COR-L47 (cell line): Measurements from ENCODE around the gene GRK1.
"Not testable (repeated sequence)": the region's sequence is repeated elsewhere in the genome, so short reads cannot be mapped to it uniquely, and the experiment has no call there.

Source experiments
- DNase-seq: peaks from one replicate; lab custom pipeline; 2025; lab: John Stamatoyannopoulos, UW

GRK1 gene

GRCh38 chr13:113665597-113666328 is 1.3 kb upstream of the GRK1 start:
- DNase-seq: no peak

GRCh38 chr13:113666329-113666670 is 719 bp upstream of the GRK1 start:
- no peak for DNase-seq

DNA sequence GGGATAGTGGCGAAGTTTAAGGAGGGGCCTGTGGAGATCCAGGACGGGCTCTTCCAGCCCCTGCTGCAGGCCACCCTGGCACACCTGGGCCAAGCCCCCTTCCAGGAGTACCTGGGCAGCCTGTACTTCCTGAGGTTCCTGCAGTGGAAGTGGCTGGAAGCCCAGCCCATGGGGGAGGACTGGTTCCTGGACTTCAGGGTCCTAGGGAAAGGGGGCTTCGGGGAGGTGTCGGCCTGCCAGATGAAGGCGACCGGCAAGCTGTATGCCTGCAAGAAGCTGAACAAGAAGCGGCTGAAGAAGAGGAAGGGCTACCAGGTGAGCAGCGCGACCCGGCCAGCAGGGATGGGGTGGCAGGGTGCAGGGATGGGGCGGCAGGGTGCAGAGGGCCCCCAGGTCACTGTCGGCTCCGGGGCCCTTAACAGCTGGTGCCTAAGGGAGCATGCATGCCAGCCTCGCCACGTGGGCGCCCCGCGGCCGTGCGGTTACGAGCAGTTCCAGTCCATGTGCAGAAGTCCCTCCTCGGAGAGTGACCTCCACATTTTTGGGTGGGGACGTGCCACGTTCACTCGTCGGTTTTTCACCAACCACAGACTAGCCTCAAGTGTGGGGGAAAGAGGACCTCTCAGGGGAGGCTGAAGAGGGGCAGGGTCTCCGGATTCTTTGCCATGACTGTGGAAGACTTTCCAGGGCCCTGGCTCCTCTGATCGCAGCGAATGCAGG is 912 bp downstream of the GRK1 start:
- no peak for DNase-seq

DNA sequence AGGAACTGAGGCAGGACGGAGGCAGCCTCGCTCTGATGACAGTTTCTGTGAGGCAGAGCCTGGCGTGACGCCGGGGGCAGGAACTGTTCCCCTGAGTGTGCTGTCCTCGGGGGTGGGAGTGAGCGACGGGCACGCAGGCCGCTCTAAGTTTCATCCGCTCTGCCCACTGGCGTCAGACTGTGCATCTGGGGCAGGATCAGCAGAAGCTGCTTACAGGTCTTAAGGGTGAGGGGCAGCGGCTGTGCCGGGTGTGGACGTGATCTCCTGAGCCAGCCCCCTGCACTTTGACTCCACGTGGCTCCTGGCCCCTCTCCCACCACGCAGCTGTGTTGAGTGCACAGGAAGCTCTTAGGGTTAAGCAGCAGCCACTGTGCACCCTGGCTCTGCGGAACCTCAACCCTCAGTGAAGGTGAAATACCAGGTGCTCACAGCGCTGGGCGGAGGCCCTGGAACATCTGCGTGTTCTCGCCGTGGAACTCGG is 1.5 kb downstream of the GRK1 start:
- no peak for DNase-seq

- no peak for DNase-seq
These were observed 2.3 kb downstream of the GRK1 start for GRCh38 chr13:113669231-113669754.

DNA sequence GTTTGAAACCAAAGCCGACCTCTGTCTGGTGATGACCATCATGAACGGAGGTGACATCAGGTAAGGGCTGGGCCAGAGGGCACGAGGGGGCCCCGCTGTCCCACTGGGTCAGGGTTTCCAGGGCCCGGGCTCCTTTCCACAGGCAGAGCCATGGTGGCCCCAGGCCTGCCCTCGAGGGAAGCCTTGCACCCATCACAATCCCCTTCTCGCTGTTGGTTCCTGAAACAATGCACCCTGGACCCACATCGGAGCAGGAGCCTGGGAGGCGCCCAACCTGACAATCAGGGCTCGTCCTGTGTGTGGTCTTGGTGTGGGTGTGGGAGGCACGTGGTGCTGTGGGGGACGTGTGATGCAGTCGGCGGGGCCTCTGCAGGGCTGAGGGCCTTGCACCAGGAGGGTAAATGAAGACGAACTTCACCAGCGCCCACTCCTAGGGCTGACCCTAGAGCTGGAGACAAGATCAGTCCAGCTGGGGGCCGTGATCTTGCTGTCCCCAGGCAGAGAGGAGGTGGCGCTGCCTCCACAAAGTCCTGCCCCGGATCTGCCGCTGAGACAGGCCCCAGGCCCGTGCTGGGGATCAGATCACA is 2.8 kb downstream of the GRK1 start:
- DNase-seq: no peak

DNA sequence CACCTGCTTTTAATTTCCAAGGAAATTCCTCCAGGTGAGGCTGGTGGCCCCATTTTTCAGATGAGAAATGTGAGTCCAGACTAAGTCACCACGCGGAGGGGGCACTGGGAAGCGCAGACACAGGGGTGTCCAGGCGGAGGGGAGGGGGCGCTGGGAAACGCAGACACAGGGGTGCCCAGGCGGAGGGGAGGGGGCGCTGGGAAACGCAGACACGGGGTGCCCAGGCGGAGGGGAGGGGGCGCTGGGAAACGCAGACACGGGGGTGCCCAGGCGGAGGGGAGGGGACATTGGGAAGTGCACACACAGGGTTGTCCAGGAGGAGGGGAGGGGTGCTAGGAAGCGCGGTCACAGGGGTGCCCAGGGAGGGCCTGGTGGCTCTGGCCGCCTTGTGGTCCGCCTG is 3.5 kb downstream of the GRK1 start:
- DNase-seq: no peak

- no peak for DNase-seq
These were observed 4.3 kb downstream of the GRK1 start for GRCh38 chr13:113671066-113672001.

GRCh38 chr13:113672002-113672651 is 5.1 kb downstream of the GRK1 start:
- DNase-seq: no peak

DNA sequence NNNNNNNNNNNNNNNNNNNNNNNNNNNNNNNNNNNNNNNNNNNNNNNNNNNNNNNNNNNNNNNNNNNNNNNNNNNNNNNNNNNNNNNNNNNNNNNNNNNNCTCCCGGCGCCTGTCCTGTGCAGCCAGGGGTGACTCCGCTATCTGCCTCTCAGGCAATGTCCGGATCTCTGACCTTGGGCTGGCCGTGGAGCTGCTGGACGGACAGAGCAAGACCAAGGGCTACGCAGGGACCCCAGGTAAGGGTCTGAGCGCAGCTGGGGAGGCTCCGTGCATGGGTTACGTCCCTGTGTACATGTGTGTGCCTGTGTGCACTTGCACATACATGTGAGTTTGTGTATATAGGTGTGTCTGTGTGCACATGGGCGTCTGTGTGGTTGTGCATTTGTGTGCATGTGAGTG is 55.9 kb downstream of the GRK1 start:
- DNase-seq: no peak

DNA sequence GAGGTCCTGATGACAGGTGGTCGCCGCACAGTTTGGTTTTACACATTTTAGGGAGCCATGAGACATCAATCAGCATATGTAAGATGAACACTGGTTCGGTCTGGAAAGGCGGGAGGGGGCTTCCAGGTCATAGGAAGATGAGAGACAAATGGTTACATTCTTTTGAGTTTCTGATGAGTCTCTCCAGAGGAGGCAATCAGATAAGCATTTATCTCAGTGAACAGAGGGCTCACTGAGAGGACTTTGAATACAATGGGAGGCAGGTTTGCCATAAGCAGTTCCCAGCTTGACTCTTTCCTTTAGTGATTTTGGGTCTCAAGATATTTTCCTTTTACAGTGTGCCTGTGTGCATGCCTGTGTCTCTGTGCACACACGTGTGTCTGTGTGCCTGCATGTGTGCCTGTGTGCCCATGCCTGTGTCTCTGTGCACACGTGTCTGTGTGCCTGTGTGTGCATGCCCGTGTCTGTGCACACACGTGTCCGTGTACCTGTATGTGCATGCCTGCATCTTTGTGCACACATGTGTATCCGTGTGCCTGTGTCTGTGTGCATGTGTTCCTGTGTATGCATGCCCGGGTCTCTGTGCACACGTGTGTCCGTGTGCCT is 56.5 kb downstream of the GRK1 start:
- no peak for DNase-seq

DNA sequence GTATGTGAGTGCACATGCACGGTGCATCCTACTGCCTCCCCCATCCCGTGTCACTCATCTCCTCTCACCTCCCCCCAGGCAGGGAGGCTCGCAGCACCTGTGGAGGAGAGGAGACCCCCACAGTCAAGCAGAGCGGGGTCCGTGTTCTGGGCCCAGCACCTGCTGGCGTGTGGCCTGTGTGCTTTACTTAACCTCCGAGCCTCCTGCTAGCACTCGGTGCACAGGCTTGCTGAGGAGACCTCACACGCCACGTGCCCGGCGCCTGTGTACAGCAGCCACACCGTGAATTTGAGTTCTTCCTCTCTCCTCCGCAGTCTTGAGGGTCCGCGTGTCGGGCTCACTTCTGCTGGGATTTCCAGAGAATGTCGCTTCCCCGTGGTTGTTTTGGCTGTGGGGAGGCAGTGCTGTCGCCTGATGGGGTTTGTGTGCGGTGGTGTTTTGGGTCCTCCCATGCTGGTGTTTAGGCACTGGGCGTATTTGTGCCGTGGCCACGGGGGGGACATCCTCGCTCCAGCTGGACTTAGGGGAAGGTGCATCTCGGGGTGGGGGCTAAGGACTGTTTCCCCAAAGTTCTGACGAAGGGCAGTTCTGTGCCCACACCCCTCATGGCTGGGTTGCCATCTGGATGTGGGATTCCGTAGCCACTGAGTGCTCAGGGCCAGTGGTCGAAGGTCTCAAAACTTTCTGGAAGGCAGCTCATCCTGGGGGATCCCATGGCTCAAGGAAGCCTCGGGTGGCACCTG is 57.2 kb downstream of the GRK1 start:
- no peak for DNase-seq

- DNase-seq: peak; percentile 89
These were observed 57.8 kb downstream of the GRK1 start for GRCh38 chr13:113724780-113725315.

DNA sequence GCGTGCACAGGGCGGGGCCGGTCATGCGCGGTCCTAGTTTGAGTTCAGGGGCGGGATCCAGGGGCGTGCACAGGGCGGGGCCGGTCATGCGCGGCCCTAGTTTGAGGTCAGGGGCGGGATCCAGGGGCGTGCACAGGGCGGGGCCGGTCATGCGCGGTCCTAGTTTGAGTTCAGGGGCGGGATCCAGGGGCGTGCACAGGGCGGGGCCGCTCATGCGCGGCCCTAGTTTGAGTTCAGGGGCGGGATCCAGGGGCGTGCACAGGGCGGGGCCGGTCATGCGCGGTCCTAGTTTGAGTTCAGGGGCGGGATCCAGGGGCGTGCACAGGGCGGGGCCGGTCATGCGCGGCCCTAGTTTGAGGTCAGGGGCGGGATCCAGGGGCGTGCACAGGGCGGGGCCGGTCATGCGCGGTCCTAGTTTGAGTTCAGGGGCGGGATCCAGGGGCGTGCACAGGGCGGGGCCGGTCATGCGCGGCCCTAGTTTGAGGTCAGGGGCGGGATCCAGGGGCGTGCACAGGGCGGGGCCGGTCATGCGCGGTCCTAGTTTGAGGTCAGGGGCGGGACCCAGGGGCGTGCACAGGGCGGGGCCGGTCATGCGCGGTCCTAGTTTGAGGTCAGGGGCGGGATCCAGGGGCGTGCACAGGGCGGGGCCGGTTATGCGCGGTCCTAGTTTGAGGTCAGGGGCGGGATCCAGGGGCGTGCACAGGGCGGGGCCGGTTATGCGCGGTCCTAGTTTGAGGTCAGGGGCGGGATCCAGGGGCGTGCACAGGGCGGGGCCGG is 58.5 kb downstream of the GRK1 start:
- DNase-seq: not testable (repeated sequence)

- peak; percentile 65 for DNase-seq
These were observed 59.2 kb downstream of the GRK1 start for GRCh38 chr13:113726106-113726821.

GRCh38 chr13:113726961-113727411 is 60.0 kb downstream of the GRK1 start:
- no peak for DNase-seq

DNA sequence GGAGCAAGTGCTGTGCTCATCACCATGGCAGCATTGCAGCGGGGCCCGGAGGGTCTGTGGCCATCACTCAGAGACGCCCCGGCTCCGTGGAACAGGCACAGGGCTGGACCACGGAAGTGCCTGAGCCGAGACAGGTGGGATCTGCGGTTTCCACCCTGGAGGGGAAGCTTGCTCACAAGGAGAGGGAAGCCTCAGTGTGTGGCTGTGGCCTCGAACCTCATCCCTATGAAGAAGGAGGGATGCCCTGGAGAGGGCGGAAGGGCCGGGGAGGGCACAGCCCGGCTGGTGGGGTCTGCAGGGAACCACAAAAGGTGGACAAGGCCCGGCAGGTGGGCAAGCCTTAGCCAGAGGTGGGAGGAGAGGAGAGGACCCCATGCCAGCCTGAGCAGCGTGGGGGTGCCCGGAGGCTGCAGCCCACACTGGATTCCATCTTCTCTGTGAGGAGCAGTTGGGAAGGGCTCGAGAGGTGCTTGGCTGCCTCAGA is 61.6 kb downstream of the GRK1 start:
- no peak for DNase-seq
